NCI-H82 (cell line): ENCODE data around the gene ANKRD23.
A peak's percentile ranks its signal among the peaks of the same experiment; 100 is the strongest.

Experiments
- DNase-seq: peaks from one replicate; lab custom pipeline; 2025; lab: John Stamatoyannopoulos, UW

ANKRD23 gene

DNA sequence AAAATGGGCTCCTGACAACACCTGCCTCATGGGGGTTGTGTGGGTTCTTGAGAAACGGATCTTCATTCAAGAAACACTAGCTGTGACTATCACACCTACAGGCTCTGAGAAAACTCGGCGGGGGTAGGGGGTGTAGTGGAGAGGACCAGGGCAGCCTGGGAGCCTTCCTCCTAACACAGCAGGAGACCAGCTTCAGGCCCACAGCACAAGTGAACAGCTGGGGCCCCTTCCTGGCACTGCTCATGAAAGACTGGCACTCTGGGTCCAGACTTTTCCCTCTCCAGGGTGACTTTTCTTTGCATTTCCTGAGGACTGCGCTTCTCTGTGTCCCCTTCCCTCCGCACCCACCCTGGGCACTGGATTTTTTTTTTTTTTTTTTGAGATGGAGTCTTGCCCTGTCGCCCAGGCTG is 33.2 kb upstream of the ANKRD23 start:
- no peak for DNase-seq

DNA sequence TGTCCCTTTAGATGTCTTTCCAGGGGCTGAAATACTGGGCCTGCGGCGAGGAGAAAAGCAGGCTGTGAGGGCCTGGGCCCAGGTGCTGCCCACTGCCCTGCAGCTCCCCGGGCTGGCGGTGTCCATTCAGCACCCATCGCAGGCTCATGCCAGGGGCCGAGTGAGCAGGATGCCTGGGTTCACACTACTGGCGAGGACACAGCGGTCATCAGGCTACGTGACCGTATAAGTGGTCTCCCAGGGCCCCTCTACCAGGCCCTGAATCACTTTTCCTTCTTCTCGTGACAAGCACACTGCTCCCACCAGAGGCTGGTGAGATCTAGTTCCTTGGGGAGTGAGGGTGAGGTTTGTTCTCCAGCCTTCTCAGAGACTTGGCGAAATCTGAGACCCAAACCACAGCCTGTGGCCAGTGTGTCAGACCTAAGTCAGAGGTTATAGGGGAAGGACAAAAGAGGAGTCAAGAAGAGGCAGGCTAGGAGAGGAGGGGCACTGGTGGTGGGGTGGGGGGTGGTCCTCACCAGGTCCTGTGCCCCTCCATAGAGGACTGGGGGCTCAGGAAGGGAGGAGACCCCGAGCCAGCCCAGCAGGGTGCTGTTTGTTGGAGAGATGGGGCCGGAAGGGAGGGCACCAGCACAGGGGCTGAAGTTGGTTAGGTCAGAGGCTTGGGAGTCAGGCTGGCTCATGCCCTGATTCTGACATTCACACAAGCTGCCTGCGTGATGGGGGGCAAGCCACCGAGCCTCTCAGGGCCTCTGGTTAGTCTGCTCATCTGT is 32.6 kb upstream of the ANKRD23 start:
- DNase-seq = no peak

DNA sequence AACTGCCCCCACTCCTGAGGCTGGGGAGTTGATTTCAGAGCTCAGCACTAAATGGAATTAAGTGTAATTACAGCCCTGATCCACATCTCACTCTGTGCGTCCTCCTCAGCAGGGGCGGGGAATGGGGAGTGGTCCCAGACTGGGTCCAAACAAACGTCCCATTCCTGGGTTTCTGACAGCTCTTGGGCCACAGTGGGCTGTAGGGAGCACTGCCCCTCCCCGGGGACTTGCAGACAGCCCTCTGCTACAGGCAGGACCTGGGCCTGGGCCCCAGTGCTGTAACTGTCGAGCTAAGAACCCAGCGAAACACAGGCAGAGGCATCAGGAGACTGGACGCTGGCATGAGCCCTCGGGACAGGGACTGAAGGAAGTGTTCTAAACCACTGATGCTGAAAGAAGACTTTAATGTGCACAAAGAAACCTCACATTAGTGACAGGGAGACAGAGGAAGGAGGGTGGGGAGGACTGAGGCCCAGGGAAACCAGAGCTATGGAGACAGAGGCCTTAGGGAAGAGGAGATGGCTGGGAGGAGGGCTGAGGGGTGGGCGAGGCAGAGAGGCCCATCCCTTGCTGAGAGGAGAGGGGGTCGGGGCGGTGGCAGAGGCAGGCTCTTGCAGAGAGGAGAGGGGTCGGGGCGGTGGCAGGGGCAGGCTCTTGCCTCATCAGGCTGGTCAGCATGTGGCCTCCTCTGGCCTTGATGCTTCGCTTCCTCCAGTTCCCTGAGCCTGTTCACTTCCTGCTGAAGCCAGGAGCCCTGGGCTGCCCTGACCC is 31.9 kb upstream of the ANKRD23 start:
- peak; percentile 93 for DNase-seq

DNA sequence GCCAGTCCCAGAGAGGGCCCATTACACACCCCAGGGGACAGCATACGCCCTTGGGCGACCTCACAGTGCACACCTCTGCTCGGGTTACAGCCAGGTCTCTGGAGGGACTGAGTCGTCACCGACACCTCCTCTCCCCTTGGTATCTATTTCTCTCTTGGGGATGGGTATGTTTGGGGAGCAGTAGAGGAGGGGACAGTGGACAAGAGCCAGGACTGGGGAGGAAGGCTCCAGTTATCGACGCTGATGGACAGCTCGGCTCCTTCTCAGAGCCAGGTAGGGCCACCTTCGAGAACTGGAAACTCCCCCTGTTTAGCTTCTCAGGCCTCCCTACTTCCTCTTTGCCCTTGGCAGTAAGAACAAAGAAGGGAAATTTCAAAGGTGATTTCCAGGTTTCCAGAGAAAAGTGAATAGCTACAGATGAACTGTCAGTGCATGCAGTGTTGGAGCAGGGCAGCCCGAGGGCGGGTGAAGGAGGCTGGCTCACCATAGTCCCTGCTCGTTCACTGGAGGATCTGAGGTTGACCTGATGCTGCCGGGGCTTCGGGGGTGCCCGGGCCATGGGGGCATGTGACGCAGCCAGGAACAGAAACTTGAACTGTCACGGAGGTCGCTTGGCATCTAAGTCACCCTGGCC is 30.5 kb upstream of the ANKRD23 start:
- no peak for DNase-seq

DNA sequence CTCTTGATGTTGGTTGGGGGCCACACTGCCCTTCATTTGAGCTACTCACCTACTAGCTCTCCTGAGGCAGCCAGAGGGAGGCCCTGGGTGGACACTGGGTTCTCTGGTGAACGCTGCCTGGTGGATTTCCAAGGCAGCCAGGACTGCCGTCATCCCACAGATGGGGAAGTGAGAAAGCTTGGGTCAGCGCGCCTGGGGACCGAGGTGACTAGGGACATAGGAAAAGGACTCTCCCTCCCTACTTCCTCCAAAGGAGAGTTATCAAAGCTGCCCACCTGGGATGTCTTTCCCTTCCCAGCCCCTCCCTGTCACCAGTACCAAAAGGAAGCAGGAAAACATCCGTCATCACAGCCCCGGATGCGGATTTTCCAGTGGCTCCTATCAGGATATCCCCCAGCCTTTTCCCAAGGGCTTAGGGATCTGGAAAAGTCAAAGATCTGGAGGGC is 29.9 kb upstream of the ANKRD23 start:
- DNase-seq = no peak

DNA sequence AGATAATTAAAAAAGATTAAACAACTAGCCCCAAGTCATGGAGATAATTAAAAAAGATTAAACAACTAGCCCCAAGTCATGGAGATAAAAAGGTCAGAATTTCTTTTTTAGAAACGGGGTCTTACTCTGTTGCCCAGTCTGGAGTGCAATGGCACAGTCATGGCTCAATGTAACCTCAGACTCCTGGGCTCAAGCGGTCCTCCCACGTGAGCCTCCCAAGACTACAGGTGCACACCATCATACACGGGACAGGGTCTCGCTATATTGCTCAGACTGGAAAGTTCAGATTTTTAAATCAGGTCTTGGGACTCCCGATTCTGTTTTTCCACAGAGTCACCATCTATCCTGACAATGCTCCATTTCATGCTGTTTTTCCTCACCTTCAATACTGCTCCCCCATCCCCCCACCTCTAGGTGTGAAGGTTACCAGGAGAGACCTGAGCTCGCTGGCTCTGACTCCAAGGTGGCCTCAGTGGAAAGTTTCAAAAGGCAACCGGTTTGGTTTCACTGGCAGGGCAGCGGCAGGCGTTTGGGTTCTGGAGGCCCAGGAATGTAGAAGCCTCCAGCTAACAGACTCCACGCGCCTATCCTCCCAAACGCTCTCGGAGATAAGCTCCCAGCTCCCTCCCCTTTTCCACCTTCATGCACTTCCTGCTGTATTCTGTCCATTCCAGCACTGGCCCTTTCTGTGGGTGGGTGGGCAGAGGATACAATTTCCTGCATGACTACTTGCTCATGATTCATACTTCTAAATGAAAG is 28.9 kb upstream of the ANKRD23 start:
- DNase-seq = peak; percentile 28

DNA sequence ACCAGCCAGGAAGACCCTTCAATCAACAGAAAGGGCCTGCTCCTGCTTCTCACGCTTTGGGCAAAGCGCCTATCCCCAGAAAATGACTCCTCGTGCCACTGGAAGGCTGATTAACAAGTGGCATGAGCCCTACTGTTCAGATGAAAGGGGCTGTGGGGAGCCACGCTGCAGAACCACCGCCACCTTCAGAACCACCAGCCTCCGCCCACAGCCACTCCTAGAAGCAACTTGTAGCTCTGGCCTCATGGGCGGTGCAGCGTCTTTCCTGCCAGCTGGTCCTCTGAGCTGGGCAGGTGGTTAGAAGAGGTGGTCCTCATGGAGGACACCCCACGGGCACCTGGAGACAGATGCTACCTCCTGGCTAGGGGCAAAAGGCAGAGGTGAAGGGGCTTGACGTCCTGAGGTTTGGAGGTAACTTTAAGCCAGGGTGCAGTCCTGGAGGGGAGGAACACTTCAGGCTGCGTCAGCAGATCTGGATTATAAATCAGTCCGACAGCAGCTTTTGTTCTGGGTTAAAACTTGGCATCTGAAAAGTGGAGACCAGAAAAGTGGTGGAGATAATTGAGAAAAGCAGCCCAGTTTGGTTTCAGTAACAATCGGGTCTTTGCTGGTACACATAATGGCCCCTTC is 26.9 kb upstream of the ANKRD23 start:
- peak; percentile 48 for DNase-seq

DNA sequence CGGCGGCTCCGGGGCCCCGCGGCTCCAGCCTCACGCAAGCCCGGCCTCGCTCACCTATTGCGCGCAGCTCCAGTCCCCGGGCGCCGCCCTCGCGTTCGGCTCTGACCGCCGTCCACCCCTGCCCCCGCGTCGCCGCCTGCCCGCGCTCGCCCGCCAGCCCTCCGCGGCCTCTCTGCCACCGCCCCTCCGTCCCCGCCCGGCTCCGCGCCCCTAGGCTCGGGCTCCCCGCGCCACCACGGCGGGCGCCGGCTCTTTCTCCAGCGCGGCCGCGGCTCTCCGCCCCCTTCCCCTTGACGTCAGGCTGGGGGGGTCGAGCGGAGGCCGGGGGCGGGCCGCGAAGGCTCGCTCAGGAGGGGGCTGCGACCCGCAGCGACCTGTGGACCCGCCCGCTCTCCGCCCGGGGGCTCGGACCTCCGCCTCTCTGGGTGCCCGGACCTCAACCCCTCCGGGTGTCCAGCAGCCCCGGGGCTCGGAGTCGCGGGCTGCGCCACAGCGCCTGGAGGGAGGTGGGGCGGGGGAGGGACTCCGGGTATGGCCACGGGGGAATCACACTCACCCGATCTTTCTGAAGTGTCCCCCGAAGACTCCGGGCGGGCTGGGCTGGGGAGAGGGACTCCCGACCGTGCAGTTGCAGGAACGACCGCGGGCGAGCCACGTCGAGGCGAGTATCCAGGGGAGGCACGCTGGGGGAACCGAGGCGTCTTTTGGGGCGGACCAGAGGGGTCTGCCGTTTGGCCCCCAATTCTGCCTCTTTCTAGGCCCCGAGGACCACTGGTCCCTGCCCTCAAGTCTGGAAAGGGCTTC is 26.2 kb upstream of the ANKRD23 start, which contains the start of gene SEMA4C:
SEMA4C (minus strand) TSS at position 259 of the 804 bp plus-strand sequence. CDS start 2,194 bp downstream, outside the sequence.
- DNase-seq = peak; percentile 60

DNA sequence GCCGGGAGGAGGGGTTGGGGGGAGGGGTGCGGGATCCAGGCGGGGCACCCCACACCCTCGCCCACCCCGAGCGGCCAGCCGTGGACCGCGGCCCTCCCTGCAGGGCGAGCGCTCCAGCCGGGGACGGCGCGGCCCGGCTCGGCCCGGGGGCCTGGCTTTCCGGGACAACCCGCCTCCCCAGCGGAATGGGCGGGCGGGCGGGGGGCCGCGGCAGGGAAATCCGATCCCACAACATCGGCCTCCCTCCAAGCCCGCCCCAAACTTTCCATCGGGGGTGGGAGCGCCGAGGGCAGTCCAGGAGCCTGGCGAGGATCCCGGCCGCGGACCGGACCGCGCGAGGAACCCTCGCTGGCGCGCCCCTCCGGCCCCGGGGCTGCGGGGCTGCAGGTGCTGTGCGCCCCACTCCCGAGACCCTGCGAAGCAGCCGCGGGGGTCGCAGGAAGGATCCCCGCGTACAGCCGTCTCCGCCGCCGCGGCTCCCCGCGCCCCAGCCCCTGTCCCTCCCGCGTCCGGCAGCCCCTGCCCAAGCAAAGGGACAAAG is 25.5 kb upstream of the ANKRD23 start:
- peak; percentile 63 for DNase-seq

DNA sequence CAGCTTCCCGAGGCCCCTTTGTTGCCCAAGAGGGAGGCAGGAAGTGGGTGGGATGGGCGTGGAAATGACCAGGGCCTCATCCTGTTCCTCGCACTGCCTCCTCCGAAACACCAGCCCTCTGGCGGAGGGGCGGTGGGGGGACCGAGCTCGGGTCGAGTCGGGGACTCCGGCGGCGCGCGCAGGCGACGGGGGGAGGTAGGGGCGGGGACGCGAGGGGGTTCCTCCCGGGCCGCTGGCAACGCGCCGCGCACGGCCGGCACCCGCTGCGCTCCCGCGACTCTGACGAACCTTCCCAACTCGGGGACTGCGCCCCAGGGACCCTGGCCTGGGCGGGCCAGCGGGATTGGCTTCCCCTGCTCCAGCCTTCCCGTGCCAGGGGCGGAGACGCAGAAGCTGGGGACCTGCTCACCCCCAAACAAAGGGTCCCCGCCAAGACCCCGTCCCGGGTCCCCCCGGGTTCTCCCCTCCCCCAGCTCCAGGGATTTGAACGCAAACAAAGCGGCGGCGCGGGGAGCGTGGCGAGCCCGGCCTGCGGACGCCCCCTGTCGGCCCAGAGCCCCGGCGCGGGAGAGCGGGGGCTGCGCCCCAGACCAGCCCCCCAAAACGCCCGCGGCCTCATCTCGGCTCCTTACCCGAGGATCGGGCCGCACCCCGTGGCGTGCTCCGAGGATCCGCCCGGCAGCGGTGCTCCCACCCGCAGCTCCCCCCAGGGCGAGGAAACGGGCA is 24.9 kb upstream of the ANKRD23 start:
- peak; percentile 92 for DNase-seq

DNA sequence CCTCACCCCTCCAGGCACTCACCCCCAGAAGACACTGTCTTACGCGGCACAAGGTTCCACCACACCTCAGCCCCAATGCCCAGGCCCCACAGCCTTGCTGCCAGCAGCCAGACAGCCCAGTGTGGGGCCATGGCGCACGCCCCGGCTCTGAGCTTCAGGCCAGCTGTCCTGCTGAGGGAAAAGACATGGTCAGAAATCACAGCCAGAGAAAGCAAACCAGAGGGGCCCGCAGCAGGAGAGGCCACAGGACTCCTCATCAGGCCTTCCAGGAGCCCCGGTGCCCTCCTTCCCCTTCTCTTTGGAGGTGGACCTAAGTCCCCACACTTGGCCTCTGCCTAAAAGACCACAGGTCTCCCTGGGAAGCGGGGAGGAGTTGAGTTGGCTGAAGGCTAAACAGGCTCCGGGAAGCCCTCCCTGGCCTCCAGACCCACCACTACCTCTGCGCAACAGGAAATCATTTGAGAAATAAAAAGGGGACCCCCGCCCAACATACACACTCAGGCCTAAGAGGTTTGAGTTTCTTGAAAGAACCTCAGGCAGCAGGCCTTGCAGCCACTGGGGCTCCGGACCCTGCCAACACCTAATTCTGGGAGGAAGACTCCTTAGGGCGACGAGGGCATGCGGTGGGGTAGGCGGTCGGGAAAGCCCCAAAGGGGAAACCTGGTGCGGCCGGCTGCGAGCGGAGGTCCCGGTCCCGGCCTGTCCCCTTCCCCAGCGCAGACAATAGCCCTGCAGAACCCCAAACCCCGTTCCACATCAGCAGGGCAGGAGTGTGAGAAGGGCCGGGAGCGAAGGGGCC is 24.1 kb upstream of the ANKRD23 start:
- peak; percentile 56 for DNase-seq

DNA sequence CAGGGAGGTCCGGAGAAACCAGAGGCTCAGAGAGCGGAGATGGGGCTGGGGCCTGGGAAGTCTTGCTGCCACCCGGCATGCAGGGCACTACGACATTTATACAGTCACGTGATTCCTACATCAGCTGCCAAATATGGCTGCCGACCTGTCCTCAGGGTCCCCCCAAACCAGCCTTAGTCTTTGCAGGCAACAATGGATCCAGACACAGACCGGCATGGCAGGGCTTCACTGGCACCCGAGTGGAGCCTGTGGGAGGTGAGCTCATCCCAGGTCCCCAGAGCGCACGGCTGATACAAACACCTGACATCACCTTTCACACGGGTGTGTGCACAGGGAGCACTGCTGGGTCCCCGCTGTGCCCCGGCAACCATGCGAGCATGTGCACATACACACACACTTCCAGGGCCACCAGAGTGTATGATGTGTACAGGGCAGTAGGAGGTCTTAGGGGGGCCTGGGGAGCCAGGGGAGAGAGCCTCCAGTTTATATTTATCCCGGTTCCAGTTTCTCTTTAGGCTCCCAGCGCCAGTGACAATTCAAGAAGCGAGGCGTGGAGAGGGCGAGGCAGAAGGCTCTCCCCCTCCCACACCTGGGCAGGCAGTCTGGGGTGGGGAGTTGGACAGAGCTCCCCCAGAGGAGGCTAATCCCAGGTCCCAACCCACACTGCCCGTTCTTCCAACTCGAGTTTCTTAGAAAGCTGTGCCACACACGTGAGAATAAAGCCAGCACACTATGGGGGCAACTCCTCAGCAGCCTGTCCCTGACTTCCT is 23.4 kb upstream of the ANKRD23 start:
- no peak for DNase-seq

DNA sequence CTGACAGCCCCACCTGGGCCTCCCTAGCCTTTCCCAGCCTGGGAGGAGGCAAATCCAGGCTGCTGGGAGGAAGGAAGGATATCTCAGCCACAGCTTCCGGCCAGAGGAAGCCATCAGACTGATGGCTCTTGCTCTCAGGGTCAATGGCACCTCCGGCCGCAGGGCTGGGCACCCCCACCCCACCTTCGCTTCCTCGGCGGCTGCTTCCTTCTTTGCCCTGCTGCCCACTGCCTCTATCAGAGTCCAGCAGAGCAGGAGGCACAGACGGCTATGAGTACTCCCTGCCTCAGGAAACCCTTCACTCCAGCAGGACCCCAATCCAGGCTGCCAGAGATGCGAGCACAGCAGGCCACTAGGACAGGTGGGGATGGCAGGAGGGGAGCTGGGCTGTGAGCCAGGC is 22.8 kb upstream of the ANKRD23 start:
- no peak for DNase-seq

DNA sequence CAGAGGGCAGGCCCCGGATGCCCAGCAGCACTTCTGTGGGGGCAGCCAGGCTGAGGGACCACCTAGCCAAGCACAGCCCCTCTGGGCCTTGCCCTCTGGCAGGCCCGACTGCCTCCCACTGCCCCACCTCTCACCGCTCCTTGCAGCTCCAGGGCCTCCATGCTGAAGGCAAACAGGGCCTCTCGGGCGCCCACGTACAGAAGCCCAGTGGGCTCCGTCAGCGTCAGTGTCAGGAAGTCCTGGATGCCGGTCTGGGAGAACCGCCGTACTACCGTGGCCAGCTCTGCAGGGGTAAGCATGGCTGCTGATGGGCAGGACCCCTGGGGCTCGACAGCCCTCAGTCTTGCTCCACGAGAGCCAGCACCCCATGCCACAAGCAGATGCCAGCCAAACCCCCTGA is 22.3 kb upstream of the ANKRD23 start:
- DNase-seq = no peak

DNA sequence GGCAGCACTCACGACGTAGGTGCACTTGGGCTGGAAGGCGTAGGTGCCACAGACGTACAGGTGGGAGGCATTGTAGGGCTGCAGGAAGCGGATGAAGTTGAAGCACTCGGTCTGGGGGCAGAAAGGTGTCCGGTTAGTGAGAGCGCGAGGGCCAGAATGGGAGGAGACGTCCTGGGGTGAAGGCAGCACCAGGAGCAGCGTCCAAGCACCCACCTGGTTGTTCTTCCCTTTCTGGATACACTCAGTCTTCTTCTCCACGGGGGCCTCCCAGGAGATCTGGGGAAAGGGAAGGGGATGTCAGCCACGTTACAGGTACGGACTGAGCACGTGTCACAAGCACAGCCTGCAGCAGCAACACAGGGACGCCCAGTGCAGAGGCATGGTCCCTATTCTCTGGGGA is 21.8 kb upstream of the ANKRD23 start:
- DNase-seq = no peak

DNA sequence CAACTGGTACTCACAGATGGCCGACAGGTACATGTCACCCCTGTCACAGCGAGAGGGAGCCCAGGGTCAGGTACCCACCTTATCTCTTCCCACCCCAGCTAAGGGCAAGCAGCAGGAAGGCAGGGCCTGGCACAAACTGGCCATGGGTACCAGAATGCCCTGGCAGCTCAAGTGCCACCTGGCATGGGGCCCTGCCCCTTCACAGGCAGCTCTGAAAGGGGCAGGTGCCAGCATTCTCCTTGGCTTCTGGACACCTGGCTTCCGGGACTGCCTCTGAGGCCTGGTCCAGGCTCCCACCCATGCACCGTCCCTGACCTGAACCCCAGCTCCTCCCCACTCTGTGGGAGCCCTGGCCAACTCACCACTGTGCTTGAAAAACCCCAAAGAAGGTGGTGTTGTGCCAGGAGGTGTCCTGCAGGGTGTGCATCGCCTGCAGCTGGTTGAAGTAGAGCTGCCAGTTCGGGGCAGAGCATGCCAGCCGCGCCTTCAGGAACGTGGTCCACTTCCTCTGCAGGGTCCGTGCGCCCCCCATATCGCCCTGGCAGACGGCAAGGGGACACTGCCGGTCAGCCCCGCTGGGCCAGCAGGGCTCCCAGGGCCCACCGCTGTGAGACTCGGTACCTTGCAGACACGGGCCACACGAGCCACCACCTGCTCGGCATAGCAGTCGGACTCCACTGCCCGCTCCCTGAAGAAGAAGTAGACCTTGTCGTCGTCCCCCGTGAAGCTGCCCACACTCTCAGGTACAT is 20.7 kb upstream of the ANKRD23 start:
- DNase-seq = no peak

DNA sequence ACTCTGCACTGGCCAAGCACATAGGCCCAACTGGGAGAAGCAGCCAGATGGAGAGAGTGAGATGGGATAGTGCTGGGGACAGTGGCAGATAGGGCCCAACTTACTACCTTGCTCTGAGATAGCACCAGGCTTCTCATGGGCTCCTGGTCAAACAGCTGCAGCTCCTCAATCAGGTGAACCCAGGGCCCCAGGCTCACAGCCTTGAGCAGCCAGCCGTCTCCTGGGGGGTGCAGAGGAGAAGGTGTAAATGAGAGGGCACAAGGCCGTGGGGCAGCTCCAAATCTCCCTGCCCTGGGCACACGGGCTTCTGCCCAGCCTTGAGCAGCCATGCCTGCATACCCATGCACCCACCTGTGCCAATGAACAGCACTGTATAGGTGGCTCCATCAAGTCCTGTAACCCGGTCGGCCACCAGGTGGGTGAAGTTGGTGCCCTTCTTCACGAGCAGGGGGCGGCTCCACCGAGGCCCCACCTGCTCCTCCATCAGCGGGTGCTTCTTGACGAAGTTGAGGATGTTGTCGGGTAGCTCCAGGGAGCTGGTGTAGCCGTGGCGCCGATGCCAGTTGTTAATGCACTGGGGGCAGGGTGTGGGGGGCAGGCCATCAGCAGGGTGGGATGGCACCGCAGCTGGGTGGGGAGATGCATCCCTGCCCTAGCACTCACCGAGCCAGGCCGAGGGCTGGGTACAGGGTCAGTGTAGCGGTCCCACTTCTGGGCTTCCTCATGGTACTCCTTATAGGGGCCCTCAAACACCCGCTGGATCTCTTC is 19.9 kb upstream of the ANKRD23 start:
- no peak for DNase-seq
